WI38 (cell line): ENCODE measurements around the gene SHISA2.

ENCODE experiments used
- H3K4me3 ChIP-seq: 2 replicates; pipeline ENCODE4 v1.5.1; 2011; ENCODE audit warnings: low read depth, mild to moderate bottlenecking, control low read depth, low read length
- TF ChIP-seq, protein P1 (sequence below): IDR thresholded peaks from 2 replicates; pipeline ENCODE4 v1.5.1; 2012; ENCODE audit warnings: low read depth, mild to moderate bottlenecking, control low read depth, low read length

SHISA2 gene

DNA sequence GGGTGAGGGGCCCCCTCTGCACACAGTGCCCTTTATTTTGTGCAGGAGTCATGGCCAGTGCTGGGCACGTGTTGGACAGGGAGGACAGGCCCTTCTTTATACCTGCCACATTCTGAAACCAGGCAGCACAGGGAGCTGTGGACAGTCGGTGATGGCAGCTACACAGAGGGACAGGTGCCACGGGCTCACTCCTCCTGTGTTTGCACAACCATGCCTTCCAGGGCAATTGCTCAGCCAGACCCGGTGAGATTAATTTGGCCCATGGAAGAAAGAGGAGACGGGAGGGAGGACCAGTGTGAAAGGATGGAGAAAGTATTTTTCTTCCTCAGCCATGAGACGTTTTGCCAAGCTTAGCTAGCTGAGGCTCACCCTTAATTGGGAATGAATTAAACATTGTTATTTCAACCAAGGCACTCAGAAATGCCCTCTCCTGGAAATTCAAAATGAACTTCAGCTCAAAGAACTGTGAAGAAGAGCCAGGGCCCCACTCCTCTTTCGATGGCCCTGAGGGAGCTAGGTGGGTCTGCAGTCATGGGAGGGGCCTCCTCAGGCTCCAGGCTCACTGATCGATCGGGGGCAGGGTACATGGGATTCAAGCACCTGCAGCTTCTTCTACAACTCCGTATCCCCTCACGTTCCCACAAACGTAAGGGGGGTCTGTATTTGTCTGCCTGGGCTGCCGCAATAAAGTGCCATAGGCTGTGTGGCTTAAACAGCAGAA, 41.2 kb downstream of the SHISA2 start:
- TF ChIP-seq, protein P1, sequence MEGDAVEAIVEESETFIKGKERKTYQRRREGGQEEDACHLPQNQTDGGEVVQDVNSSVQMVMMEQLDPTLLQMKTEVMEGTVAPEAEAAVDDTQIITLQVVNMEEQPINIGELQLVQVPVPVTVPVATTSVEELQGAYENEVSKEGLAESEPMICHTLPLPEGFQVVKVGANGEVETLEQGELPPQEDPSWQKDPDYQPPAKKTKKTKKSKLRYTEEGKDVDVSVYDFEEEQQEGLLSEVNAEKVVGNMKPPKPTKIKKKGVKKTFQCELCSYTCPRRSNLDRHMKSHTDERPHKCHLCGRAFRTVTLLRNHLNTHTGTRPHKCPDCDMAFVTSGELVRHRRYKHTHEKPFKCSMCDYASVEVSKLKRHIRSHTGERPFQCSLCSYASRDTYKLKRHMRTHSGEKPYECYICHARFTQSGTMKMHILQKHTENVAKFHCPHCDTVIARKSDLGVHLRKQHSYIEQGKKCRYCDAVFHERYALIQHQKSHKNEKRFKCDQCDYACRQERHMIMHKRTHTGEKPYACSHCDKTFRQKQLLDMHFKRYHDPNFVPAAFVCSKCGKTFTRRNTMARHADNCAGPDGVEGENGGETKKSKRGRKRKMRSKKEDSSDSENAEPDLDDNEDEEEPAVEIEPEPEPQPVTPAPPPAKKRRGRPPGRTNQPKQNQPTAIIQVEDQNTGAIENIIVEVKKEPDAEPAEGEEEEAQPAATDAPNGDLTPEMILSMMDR: no peak
- H3K4me3 ChIP-seq: no peak overlapping the region

GRCh38 chr13:26007261-26008125, 44.3 kb downstream of the SHISA2 start:
- TF ChIP-seq, protein P1: no peak
- no peak overlapping the region for H3K4me3 ChIP-seq
